Testis (tissue), 3 donors: Measurements from ENCODE around the gene OBSCN. TPM values are rescaled to one million over a fixed set of nuclear protein-coding genes. Genes with fewer than 3 reads are reported as not detected.
A peak's percentile ranks its signal among the peaks of the same experiment; 100 is the strongest.

Source experiments
- DNase-seq: peaks from one replicate; pipeline ENCODE4 v3.0.0-alpha.2; 2019
- H3K27ac ChIP-seq, 2 donors: fragments of 200-600 bp; sonication (generic); one replicate each; pipeline ENCODE4 v1.5.1; 2019
- H3K27me3 ChIP-seq: fragments of 200-600 bp; sonication (generic); one replicate; pipeline ENCODE4 v1.5.1; 2019
- H3K36me3 ChIP-seq: fragments of 200-600 bp; sonication (generic); one replicate; pipeline ENCODE4 v1.5.1; 2017; ENCODE audit warnings: low read depth; ENCODE audit errors: missing control alignments
- H3K4me1 ChIP-seq: fragments of 200-600 bp; sonication (generic); one replicate; pipeline ENCODE4 v1.5.1; 2019
- H3K4me3 ChIP-seq, 2 donors: fragments of 200-600 bp; sonication (generic); one replicate each; pipeline ENCODE4 v1.5.1; 2017 to 2019
- H3K9me3 ChIP-seq: fragments of 200-600 bp; sonication (generic); one replicate; pipeline ENCODE4 v1.5.1; 2017
- POLR2A ChIP-seq: fragments of 450-650 bp; IDR thresholded peaks from one replicate; pipeline ENCODE4 v1.6.1; 2017; ENCODE audit warnings: antibody characterized with exemption, mild to moderate bottlenecking, moderate library complexity
- WGBS, 2 donors: methylation state at CpG; one replicate each; pipeline ENCODE4 v1.1.5; 2018; 5-methylcytosine and 5-hydroxymethylcytosine counted together
- intact Hi-C: fragments of 100-400 bp; cut with DNase I; formaldehyde crosslinking; loops from one replicate; pipeline ENCODE4 v1.15.1; 2023; ENCODE audit warnings: low total_unique reads
- polyA plus RNA-seq: library from polyadenylated mRNA; stranded (reverse); fragments of 350-450 nt; fragmentation: Illumina TruSeq; extraction: RNeasy Lipid Tissue Mini Kit (QIAGEN cat#74804); gene quantifications from one replicate; pipeline ENCODE4 v1.2.3, GENCODE V29; 2014; ENCODE audit warnings: low read depth, low replicate concordance; ENCODE audit not compliant: insufficient read depth
- total RNA-seq, 2 donors: library from RNA; depleted of rRNA; stranded (reverse); fragments of >200 nt; gene quantifications; one replicate each; pipeline ENCODE4 v1.2.3, GENCODE V29; 2016
- TF ChIP-seq, protein P1 (sequence below), 3 experiments: fragments of 450-650 bp in 2 of 3; fragments of 200-600 bp in 1 of 3; sonication (generic) in 1 of 3; IDR thresholded peaks; one replicate each; pipeline ENCODE4 v1.5.1; 2016 to 2019; ENCODE audit warnings: antibody characterized with exemption in 3 of 3, mild to moderate bottlenecking in 2 of 3, moderate library complexity in 1 of 3

OBSCN gene
- total and polyA plus RNA-seq, 3 donors from 2014 or later: 8.3 to 30.0 (median 28.6) TPM

DNA sequence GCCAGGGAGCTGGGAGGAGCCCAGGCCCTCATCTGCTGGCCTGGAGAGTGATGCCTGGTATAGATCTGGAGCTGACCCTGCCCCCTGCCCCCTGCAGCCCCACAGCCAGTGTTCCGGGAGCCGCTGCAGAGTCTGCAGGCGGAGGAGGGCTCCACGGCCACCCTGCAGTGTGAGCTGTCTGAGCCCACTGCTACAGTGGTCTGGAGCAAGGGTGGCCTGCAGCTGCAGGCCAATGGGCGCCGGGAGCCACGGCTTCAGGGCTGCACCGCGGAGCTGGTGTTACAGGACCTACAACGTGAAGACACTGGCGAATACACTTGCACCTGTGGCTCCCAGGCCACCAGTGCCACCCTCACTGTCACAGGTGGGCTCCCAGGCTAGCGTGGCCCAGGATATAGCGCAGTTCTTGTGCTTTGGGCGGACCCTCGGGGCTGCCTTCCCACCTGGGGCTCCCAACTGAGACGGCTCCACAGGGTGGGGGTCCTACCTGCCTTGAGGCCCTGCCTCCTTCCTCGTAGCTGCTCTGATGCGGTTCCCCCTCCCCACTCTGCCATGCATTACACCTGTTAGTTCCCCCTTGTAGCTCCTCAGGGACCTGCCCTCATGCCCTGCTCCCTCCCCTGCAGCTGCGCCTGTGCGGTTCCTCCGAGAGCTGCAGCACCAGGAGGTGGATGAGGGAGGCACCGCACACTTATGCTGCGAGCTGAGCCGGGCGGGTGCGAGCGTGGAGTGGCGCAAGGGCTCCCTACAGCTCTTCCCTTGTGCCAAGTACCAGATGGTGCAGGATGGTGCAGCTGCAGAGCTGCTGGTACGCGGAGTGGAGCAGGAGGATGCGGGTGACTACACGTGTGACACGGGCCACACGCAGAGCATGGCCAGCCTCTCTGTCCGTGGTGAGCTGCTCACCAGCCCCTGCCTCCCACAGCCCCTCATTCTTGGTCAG is 98.7 kb downstream of the OBSCN start:
- Histone ChIP-seq H3K36me3 (no peaks in the 10 kb centered on the region), H3K4me3 (no peak overlapping the region), H3K4me1 (no peaks in the 10 kb centered on the region), H3K27me3 (no peaks in the 10 kb centered on the region), H3K9me3 (no peaks in the 10 kb centered on the region), H3K27ac (no peak overlapping the region)
- no peak for TF ChIP-seq POLR2A
- TF ChIP-seq, protein P1, sequence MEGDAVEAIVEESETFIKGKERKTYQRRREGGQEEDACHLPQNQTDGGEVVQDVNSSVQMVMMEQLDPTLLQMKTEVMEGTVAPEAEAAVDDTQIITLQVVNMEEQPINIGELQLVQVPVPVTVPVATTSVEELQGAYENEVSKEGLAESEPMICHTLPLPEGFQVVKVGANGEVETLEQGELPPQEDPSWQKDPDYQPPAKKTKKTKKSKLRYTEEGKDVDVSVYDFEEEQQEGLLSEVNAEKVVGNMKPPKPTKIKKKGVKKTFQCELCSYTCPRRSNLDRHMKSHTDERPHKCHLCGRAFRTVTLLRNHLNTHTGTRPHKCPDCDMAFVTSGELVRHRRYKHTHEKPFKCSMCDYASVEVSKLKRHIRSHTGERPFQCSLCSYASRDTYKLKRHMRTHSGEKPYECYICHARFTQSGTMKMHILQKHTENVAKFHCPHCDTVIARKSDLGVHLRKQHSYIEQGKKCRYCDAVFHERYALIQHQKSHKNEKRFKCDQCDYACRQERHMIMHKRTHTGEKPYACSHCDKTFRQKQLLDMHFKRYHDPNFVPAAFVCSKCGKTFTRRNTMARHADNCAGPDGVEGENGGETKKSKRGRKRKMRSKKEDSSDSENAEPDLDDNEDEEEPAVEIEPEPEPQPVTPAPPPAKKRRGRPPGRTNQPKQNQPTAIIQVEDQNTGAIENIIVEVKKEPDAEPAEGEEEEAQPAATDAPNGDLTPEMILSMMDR (IDR thresholded peaks at IDR 0.05): no peak
- intact Hi-C loops: no loop called here
- WGBS, 2 donors: 74 to 84% methylated on average over 23 to 30 of the region's 35 CpGs
- peak; percentile 8 for DNase-seq

DNA sequence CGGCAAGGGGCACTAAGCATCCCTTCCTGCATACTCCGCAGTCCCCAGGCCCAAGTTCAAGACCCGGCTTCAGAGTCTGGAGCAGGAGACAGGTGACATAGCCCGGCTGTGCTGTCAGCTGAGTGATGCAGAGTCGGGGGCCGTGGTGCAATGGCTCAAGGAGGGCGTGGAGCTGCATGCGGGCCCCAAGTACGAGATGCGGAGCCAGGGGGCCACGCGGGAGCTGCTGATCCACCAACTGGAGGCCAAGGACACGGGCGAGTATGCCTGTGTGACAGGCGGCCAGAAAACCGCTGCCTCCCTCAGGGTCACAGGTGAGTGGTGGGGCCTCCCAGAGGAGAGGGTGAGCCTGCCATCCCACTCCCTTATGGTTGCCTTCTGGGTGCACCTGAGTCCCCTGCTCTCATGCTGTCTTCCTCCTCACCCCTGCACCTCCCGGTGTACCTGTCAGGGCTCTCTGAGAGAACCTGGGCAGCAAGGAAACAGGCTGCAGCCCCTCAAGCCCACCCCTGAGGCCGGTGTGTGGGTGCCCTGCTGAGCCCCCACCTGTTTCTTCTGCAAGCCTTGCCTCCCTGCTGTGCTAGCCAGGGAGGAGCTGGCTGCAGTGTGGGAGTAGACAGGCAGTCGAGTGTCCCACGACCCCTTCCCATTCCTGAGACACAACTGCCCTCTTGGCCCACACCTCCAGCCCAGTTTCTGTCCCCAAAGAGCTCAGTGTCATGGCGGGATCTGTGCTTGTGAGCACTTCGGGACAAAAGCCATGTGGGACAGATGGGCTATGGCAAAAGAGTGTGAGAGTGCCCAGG is 99.6 kb downstream of the OBSCN start:
- peak; percentile 12 for DNase-seq
- TF ChIP-seq, protein P1 (IDR thresholded peaks at IDR 0.05): no peak
- TF ChIP-seq POLR2A: no peak
- Histone ChIP-seq H3K4me3 (no peak overlapping the region), H3K27me3 (no peaks in the 10 kb centered on the region), H3K4me1 (no peaks in the 10 kb centered on the region), H3K27ac (no peak overlapping the region), H3K36me3 (no peaks in the 10 kb centered on the region), H3K9me3 (no peaks in the 10 kb centered on the region)
- intact Hi-C loops: no loop called here
- WGBS, 2 donors: 60 to 71% methylated on average over 10 to 22 of the region's 22 CpGs

DNA sequence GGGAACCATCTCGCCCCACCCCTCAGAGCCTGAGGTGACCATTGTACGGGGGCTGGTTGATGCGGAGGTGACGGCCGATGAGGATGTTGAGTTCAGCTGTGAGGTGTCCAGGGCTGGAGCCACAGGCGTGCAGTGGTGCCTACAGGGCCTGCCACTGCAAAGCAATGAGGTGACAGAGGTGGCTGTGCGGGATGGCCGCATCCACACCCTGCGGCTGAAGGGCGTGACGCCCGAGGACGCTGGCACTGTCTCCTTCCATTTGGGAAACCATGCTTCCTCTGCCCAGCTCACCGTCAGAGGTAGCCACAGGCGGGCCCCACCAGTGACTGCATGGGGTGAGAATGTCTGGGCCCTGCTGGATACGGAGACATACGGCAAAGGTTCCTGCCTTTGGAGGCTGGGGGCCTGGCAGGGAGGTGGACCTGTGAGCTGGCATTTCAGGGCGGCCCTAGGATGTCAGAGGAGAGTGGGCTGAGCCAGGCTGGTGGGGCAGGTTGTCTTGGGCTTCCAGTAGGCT is 100.3 kb downstream of the OBSCN start:
- 89% methylated on average over 16 to 18 of the region's 18 CpGs for WGBS, 2 donors
- no peak overlapping the region for H3K4me3 ChIP-seq
- H3K36me3 ChIP-seq: no peaks in the 10 kb centered on the region
- H3K4me1 ChIP-seq: no peaks in the 10 kb centered on the region
- TF ChIP-seq, protein P1 (IDR thresholded peaks at IDR 0.05): no peak
- no peak for TF ChIP-seq POLR2A
- H3K27me3 ChIP-seq: no peaks in the 10 kb centered on the region
- no peaks in the 10 kb centered on the region for H3K9me3 ChIP-seq
- no peak overlapping the region for H3K27ac ChIP-seq
- no peak for DNase-seq
- intact Hi-C loops: no loop called here

DNA sequence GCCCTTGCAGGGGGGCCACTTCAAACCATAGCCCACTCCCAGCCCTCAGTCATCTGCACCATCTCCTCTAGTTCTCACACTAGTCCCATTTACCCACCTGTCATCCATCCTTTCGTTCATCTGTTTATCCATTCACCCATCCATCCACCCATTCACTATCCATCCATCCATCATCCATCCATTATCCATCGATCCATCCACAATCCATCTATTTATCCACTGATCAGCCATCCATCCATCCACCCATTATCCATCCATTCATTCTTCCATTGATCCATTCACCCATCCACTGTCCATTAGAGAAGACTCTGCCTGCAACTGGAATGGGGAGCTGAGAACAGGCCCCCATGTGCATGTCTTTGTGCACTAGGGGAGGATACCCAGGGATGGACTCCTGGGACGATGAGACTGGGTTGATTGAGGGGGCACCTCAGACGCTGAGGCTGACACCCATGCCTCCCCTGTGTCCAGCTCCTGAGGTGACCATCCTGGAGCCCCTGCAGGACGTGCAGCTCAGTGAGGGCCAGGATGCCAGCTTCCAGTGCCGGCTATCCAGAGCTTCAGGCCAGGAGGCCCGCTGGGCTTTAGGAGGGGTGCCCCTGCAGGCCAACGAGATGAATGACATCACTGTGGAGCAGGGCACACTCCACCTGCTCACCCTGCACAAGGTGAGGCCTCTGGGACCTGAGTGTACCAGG is 100.9 kb downstream of the OBSCN start:
- Histone ChIP-seq H3K27me3 (no peaks in the 10 kb centered on the region), H3K4me3 (no peak overlapping the region), H3K36me3 (no peaks in the 10 kb centered on the region), H3K9me3 (no peaks in the 10 kb centered on the region), H3K27ac (no peak overlapping the region), H3K4me1 (no peaks in the 10 kb centered on the region)
- intact Hi-C loops: no loop called here
- DNase-seq: no peak
- 77 to 92% methylated on average over 4 to 8 of the region's 8 CpGs for WGBS, 2 donors
- TF ChIP-seq, protein P1 (IDR thresholded peaks at IDR 0.05): no peak
- TF ChIP-seq POLR2A: no peak
